HepG2 (cell line): ENCODE data around the gene MC3R. TPM values are rescaled to one million over a fixed set of nuclear protein-coding genes. Genes with fewer than 3 reads are reported as not detected.

ENCODE experiments used
- CCDC6 ChIP-seq: sonication (generic); formaldehyde crosslinking; IDR thresholded peaks from 2 replicates; pipeline ENCODE4 v1.8.1; 2022; ENCODE audit warnings: mild to moderate bottlenecking, missing genetic modification reagents, moderate library complexity
- CTCF ChIP-seq: sonication (generic); formaldehyde crosslinking; IDR thresholded peaks from 2 replicates; pipeline ENCODE4 v1.5.0; 2020; ENCODE audit warnings: mild to moderate bottlenecking, missing genetic modification reagents, moderate library complexity
- DNMT3B ChIP-seq: conservative IDR thresholded peaks from 2 replicates; pipeline ENCODE4 v1.6.1; 2016; ENCODE audit warnings: missing biosample characterization, control low read depth
- EEA1 ChIP-seq: sonication (generic); formaldehyde crosslinking; IDR thresholded peaks from 2 replicates; pipeline ENCODE4 v1.5.1; 2020; ENCODE audit warnings: mild to moderate bottlenecking, missing genetic modification reagents, borderline replicate concordance
- HNRNPLL ChIP-seq: fragments of 200-400 bp; formaldehyde crosslinking; IDR thresholded peaks from 2 replicates; pipeline ENCODE4 v1.6.1; 2017; ENCODE audit warnings: mild to moderate bottlenecking, low read depth, low read length; ENCODE audit not compliant: poor library complexity, severe bottlenecking
- IKZF4 ChIP-seq: sonication (generic); formaldehyde crosslinking; IDR thresholded peaks from 2 replicates; pipeline ENCODE4 v1.5.1; 2020; ENCODE audit warnings: borderline replicate concordance, mild to moderate bottlenecking, low read depth, missing genetic modification reagents; ENCODE audit errors: not compliant biosample characterization
- IRF2 ChIP-seq: IDR thresholded peaks from 2 replicates; pipeline ENCODE4 v1.6.1; 2018; ENCODE audit warnings: missing genetic modification reagents, missing compliant biosample characterization
- KDM1A ChIP-seq: IDR thresholded peaks from 2 replicates; pipeline ENCODE4 v1.6.1; 2016; ENCODE audit warnings: missing compliant biosample characterization
- MYNN ChIP-seq: sonication (generic); formaldehyde crosslinking; IDR thresholded peaks from 2 replicates; pipeline ENCODE4 v1.4.0; 2020; ENCODE audit warnings: mild to moderate bottlenecking, low read depth, missing genetic modification reagents
- PLRG1 ChIP-seq: fragments of 450-650 bp; conservative IDR thresholded peaks from 2 replicates; pipeline ENCODE4 v1.6.1; 2016
- SP140L ChIP-seq: sonication (generic); formaldehyde crosslinking; IDR thresholded peaks from 2 replicates; pipeline ENCODE4 v1.4.0; 2020; ENCODE audit warnings: missing genetic modification reagents, borderline replicate concordance
- ZBTB37 ChIP-seq: sonication (generic); formaldehyde crosslinking; IDR thresholded peaks from 2 replicates; pipeline ENCODE4 v1.4.0; 2020; ENCODE audit warnings: mild to moderate bottlenecking, missing genetic modification reagents
- ZNF354B ChIP-seq: sonication (generic); formaldehyde crosslinking; IDR thresholded peaks from 2 replicates; pipeline ENCODE4 v1.8.0; 2022; ENCODE audit warnings: mild to moderate bottlenecking, missing genetic modification reagents
- ZNF513 ChIP-seq: sonication (generic); formaldehyde crosslinking; conservative IDR thresholded peaks from 2 replicates; pipeline ENCODE4 v1.5.0; 2020; ENCODE audit warnings: missing genetic modification reagents
- ZNF589 ChIP-seq: sonication (generic); formaldehyde crosslinking; conservative IDR thresholded peaks from 2 replicates; pipeline ENCODE4 v1.8.0; 2022; ENCODE audit warnings: mild to moderate bottlenecking, moderate library complexity, missing genetic modification reagents
- ZNF724P ChIP-seq: sonication (generic); formaldehyde crosslinking; IDR thresholded peaks from 2 replicates; pipeline ENCODE4 v1.8.0; 2022; ENCODE audit warnings: missing genetic modification reagents, borderline replicate concordance
- ZNF781 ChIP-seq: sonication (generic); formaldehyde crosslinking; IDR thresholded peaks from 2 replicates; pipeline ENCODE4 v1.5.1; 2020; ENCODE audit warnings: borderline replicate concordance, mild to moderate bottlenecking, missing genetic modification reagents; ENCODE audit errors: not compliant biosample characterization
- ZNF850 ChIP-seq: sonication (generic); formaldehyde crosslinking; conservative IDR thresholded peaks from 2 replicates; pipeline ENCODE4 v1.9.0; 2021; ENCODE audit warnings: mild to moderate bottlenecking, missing genetic modification reagents
- ZSCAN31 ChIP-seq: sonication (generic); formaldehyde crosslinking; IDR thresholded peaks from 2 replicates; pipeline ENCODE4 v1.5.0; 2020; ENCODE audit warnings: low read depth, mild to moderate bottlenecking, missing genetic modification reagents
- polyA plus RNA-seq, 8 experiments: library from polyadenylated mRNA; depleted of rRNA in 3 of 8; stranded (reverse) in 7 of 8; unstranded in 1 of 8; fragments of >200 nt; fragmentation: Illumina TruSeq in 4 of 8; extraction: Trizol in 4 of 8; gene quantifications; 2 replicates each; pipeline versions ENCODE4 v1.2.1 to v1.2.3, GENCODE V29; 2011 to 2016; ENCODE audit warnings: low read depth in 4 of 8, missing spikeins in 1 of 8, mixed read lengths in 1 of 8; ENCODE audit not compliant: insufficient read depth in 1 of 8
- total RNA-seq, 5 experiments: library from RNA; depleted of rRNA; stranded (reverse); fragments of >200 nt; fragmentation: Illumina TruSeq; extraction: Trizol; gene quantifications; 2 replicates each; pipeline ENCODE4 v1.2.3, GENCODE V29; 2016; ENCODE audit warnings: low read depth in 1 of 5
- TF ChIP-seq, protein P1 (sequence below): sonication (generic); formaldehyde crosslinking; IDR thresholded peaks from 2 replicates; pipeline ENCODE4 v1.5.0; 2020; ENCODE audit warnings: missing genetic modification reagents
- TF ChIP-seq, protein P2 (sequence below): IDR thresholded peaks from 2 replicates; pipeline ENCODE4 v1.6.1; 2016; ENCODE audit warnings: low read depth
- TF ChIP-seq, protein P3 (sequence below): IDR thresholded peaks from 2 replicates; pipeline ENCODE4 v1.6.1; 2016; ENCODE audit warnings: missing genetic modification reagents, missing compliant biosample characterization

MC3R gene
- total and polyA plus RNA-seq, 2 of the 13 experiments (the other 11 are each of a cell fraction or from before 2014, with no cell fraction given): not detected

DNA sequence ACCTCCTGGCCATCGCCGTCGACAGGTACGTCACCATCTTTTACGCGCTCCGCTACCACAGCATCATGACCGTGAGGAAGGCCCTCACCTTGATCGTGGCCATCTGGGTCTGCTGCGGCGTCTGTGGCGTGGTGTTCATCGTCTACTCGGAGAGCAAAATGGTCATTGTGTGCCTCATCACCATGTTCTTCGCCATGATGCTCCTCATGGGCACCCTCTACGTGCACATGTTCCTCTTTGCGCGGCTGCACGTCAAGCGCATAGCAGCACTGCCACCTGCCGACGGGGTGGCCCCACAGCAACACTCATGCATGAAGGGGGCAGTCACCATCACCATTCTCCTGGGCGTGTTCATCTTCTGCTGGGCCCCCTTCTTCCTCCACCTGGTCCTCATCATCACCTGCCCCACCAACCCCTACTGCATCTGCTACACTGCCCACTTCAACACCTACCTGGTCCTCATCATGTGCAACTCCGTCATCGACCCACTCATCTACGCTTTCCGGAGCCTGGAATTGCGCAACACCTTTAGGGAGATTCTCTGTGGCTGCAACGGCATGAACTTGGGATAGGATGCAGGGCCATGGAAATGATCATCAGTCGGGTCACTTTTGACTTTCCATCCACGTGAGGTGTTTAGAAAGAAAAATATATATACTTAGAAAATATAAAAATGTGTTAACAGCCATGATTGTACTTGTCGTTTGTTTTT lies 868 bp downstream of the MC3R start (continued):
- TF ChIP-seq, protein P1, sequence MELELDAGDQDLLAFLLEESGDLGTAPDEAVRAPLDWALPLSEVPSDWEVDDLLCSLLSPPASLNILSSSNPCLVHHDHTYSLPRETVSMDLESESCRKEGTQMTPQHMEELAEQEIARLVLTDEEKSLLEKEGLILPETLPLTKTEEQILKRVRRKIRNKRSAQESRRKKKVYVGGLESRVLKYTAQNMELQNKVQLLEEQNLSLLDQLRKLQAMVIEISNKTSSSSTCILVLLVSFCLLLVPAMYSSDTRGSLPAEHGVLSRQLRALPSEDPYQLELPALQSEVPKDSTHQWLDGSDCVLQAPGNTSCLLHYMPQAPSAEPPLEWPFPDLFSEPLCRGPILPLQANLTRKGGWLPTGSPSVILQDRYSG (CRISPR knock-in tag): no peak
- no peak for TF ChIP-seq ZNF850 (CRISPR knock-in tag)
- no peak for TF ChIP-seq IRF2 (CRISPR knock-in tag)
- TF ChIP-seq SP140L (CRISPR knock-in tag): no peak
- no peak for TF ChIP-seq ZNF724P (CRISPR knock-in tag)
- TF ChIP-seq ZBTB37 (CRISPR knock-in tag): no peak
- no peak for TF ChIP-seq ZSCAN31 (CRISPR knock-in tag)
- no peak for TF ChIP-seq EEA1
- no peak for TF ChIP-seq IKZF4 (CRISPR knock-in tag)
- TF ChIP-seq ZNF781 (CRISPR knock-in tag): no peak
- no peak for TF ChIP-seq ZNF354B (CRISPR knock-in tag)
- TF ChIP-seq PLRG1: no peak
- no peak for TF ChIP-seq ZNF513 (CRISPR knock-in tag)
- TF ChIP-seq KDM1A: no peak
- TF ChIP-seq, protein P2, sequence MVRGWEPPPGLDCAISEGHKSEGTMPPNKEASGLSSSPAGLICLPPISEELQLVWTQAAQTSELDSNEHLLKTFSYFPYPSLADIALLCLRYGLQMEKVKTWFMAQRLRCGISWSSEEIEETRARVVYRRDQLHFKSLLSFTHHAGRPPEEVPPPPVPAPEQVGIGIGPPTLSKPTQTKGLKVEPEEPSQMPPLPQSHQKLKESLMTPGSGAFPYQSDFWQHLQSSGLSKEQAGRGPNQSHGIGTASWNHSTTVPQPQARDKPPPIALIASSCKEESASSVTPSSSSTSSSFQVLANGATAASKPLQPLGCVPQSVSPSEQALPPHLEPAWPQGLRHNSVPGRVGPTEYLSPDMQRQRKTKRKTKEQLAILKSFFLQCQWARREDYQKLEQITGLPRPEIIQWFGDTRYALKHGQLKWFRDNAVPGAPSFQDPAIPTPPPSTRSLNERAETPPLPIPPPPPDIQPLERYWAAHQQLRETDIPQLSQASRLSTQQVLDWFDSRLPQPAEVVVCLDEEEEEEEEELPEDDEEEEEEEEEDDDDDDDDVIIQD (CRISPR knock-in tag): no peak
- TF ChIP-seq DNMT3B (CRISPR knock-in tag): no peak
- TF ChIP-seq, protein P3, sequence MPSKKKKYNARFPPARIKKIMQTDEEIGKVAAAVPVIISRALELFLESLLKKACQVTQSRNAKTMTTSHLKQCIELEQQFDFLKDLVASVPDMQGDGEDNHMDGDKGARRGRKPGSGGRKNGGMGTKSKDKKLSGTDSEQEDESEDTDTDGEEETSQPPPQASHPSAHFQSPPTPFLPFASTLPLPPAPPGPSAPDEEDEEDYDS: no peak
- TF ChIP-seq ZNF589 (CRISPR knock-in tag): no peak
- peak; percentile 96 for TF ChIP-seq CTCF (CRISPR knock-in tag)
- no peak for TF ChIP-seq MYNN
- peak; percentile 30; the same call in 1 of the 2 replicates for TF ChIP-seq CCDC6 (CRISPR knock-in tag)
- TF ChIP-seq HNRNPLL: no peak
